Measurements from ENCODE around the gene EIF3K.

DNA sequence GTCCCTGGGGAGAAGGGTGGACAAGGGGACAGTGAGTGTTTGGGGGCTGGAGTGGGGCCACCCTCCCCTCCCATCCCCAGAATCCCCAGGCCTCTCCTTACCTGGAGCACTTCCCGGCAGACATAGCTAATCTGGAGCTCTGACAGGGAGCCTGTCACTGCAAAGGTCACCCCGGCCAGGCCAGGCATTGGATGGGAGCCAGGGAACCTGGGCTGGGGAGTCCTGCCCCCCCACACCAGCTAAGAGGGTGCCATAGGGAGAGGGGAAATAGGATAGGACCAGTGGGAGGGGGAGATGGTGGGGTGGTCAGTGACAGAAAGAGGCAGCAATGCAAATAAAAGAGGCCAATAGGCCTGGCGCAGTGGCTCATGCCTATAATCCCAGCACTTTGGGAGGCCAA is 4.7 kb upstream of the EIF3K start:
- TF ChIP-seq GATA3 (IDR thresholded peaks at IDR 0.05; ENCODE audit: low read depth, low read length) (no peak), GATA2 (IDR thresholded peaks at IDR 0.05; ENCODE audit: low read depth, low read length) (no peak)
